Adipose tissue (tissue), 3 donors: ENCODE results near the gene CHST11. TPM values are rescaled to one million over a fixed set of nuclear protein-coding genes. Genes with fewer than 3 reads are reported as not detected.
"Not testable (repeated sequence)": the region's sequence is repeated elsewhere in the genome, so short reads cannot be mapped to it uniquely, and the experiment has no call there.

ENCODE experiments used
- H3K27ac ChIP-seq: one replicate; pipeline ENCODE4 v1.5.1; 2013; ENCODE audit warnings: low read depth, low read length
- whole genome bisulfite sequencing, 3 donors: extraction: QIAGEN DNeasy Blood & Tissue Kit; methylation state at CpG; one replicate each; pipeline ENCODE4 v1.1.7; 2013; 5-methylcytosine and 5-hydroxymethylcytosine counted together
- polyA plus RNA-seq, 3 donors: library from polyadenylated mRNA; stranded (reverse); fragments of 200-250 nt; gene quantifications; one replicate each; pipeline ENCODE4 v1.2.3, GENCODE V29; 2013
- donor health status: healthy with polysubstance abuse.
- donor health status: Bipolar disorder and iron deficiency.
- donor health status: healthy.

Gene CHST11
- polyA plus RNA-seq, 3 donors: 2.0 to 6.6 (median 3.6) TPM

DNA sequence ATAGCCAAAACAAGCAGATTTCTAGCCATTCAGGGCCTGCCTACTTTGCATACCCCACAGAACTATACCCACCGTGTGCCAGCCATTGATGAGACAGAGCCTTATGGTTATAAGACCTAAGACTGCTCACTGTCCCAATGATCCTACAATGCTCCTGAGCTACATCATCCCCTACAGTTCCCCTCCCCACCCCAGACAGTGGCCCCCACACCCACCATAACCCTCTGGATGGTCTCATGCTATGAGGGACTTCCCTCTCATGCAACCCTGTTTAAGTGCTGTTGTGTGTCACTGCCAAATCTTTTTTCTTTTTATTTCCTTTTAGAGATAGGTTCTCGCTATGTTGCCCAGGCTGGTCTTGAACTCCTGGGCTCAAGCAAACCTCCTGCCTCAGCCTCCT lies 75.9 kb downstream of the CHST11 start:
- H3K27ac ChIP-seq: no peak overlapping the region
- 77 to 95% (median 95%) methylated on average over 2 of the region's 2 CpGs for WGBS, 3 donors

DNA sequence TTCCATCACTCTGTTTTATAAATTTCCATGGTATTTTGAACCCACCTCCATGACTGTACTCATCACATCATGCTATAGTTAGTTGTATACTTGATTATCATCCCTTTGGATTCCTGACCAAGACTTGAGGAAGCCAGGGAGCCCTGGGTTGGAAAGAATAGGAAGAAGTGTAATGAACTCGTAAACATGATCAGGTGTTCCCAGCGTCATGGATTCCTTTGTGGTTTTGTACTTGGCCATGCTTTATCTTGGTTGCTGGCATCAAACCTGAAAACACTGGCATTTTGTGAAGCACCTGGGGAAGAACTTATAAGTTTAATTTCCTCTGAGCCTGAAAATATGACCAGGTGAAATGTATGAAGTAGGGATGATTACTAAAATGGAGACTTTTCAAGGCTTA lies 76.4 kb downstream of the CHST11 start:
- 51 to 78% (median 72%) methylated on average over 2 of the region's 2 CpGs for WGBS, 3 donors

DNA sequence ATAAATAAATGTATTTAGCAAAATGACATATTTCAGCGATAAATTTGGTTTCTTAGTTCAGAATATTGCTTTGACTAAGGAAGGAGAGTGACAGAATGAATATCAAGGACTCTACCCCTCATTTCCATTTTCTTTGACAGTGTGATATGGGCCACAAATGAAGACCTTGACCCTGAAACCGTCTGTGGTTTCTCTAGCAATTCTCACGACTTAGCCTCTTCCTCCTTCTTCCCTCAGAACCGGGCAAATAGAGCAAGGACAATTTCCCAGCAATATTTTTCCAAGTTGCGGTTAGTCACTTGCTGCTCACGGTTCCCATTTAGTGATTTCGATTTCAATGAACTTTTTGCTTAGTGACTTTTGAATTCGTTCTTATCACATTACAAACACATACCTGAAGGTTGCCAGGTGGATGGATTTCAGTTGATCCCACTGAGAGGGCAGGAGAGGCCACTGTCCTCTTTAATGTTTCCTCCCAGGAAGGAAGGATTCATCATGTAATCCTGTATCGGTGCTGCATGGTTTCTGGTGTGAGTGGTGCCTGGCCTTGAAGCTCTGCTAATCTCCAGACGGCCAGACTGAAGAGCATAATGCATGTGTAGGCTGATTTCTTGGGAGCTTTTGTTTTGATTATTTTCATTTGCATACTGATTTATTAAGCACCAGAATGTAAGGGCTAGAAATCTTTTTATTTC lies 77.6 kb downstream of the CHST11 start:
- WGBS, 3 donors: 26 to 50% (median 44%) methylated on average over 10 of the region's 10 CpGs
- no peak overlapping the region for H3K27ac ChIP-seq

More for the DNA sequence above, 76.4 kb downstream of the CHST11 start:
- H3K27ac ChIP-seq: no peak overlapping the region

DNA sequence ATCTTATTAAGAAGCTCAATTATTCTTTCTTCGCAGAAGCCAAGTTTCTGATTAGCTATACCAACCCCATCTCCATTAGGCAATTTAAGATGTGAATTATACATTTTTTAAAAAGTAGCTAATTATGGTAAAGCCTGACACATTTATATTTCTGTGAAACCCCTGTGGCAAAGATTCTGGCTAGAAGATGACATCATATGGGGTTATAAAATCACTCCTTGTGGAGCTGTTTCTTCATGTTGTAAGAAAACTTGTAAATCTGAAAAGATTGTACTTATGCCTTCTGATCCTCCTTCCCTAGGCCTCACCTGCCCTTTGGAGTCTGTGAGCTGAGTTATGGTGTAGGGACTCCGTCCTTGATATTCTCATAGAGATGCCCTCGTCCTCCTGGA lies 78.1 kb downstream of the CHST11 start:
- 89 to 96% (median 96%) methylated on average over 3 of the region's 3 CpGs for WGBS, 3 donors

DNA sequence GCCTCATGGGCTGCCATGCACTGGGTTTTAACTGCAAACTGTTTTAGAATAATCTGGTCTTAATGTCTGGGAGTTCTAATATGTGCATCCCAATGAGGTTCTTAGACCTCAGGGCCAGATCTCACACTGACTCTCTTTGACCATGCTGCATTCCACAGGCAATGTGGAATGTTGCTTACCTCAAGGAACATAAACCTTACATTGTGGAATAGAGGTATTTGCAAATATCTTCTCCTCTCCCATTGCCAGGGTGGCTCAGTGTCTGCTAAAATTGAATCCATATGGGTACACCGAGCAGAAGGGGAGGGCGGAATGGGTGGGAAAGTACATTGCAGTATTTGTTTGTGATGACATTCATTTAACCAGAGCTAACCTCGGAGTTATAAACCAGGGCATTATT lies 78.6 kb downstream of the CHST11 start:
- 92 to 97% (median 93%) methylated on average over 3 of the region's 3 CpGs for WGBS, 3 donors
- H3K27ac ChIP-seq: no peak overlapping the region

More for the DNA sequence above, 78.1 kb downstream of the CHST11 start:
- no peak overlapping the region for H3K27ac ChIP-seq

DNA sequence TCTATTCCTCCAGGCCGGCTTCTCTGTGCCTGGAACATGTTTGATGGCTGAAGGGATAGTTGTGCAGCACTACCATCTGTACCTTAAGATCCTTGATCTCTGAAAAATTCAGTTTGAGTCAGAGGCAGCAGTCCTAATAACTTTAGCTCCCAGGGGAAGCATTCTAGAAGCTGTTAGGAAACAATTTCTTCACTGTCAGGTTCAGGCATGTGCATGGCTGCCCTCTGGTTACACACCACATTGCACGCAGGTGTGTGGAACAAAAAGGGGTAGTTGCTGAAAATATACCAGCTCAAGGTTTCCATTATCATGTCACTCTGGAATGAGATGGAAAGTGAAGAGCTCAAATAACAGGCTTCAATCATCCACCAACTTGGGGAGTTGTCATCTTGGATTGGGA lies 80.1 kb downstream of the CHST11 start:
- no peak overlapping the region for H3K27ac ChIP-seq
- 82 to 93% (median 90%) methylated on average over 2 of the region's 2 CpGs for WGBS, 3 donors

DNA sequence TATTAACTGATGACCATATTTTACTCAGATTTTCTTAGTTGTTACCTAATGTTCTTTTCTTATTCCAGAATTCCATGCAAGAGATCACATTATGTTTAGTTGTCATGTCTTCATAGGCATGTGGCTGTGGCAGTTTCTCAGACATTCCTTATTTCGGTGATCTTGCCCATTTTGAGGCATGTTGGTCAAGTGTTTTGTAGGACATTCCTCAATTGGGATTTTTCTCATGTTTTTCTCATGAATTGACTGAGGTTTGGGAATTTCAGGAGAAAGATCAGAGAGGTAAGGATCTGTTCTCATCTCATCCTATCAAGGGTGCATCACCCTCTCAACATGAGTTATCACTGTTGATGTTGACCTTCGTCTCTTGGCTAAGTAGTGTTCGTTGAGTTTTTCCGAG lies 81.3 kb downstream of the CHST11 start:
- H3K27ac ChIP-seq: no peak overlapping the region

DNA sequence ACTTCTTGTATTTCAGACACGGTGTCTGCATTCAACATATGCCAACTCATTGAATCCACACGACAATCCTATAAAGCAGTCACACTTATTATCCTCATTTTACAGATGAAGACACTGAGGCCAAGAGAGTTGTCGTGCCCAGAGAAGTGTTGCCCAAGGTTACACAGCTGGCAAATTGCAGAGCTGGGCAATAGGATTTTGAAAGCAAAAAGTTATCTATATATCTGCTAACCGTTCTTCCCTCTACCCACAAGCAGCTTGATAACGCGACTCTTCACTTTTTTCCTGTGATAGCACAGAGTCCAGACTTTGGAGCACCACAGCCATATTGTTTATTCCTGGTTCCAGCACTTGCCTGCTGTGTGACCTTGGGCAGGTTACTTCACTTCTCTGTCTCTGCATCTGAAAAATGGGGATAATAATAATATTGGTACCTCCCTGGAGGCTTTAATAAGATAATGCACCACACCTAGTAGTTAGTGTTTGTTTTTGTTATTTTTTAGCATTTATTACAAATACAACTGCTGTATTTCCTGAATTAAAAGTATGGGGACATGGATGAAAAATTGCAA lies 82.2 kb downstream of the CHST11 start:
- WGBS, 3 donors: 79 to 86% (median 85%) methylated on average over 6 of the region's 6 CpGs
- H3K27ac ChIP-seq: no peak overlapping the region

More for the DNA sequence above, 81.3 kb downstream of the CHST11 start:
- WGBS, 3 donors: 88 to 92% (median 88%) methylated on average over 4 of the region's 4 CpGs

DNA sequence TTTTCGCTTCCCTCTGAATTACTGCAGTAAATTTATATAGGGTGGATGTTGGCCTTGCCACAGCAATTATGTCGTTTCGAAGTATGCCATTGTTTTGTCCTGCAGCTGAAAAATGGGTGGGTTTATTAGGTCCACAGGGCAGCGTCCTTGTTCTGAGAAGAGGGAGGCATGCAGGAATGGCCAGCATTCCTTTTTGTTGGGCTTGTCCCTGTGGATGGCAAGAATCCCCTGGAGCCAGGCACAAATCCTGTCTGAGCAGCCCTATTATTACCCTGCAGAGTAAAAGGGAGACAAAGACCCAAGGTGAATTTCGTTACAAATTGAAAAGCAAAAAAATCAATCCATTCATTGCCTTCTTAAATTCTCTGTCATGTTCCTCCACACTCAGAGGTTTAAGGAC lies 88.1 kb downstream of the CHST11 start:
- 94 to 99% (median 94%) methylated on average over 5 of the region's 5 CpGs for WGBS, 3 donors
- no peak overlapping the region for H3K27ac ChIP-seq

DNA sequence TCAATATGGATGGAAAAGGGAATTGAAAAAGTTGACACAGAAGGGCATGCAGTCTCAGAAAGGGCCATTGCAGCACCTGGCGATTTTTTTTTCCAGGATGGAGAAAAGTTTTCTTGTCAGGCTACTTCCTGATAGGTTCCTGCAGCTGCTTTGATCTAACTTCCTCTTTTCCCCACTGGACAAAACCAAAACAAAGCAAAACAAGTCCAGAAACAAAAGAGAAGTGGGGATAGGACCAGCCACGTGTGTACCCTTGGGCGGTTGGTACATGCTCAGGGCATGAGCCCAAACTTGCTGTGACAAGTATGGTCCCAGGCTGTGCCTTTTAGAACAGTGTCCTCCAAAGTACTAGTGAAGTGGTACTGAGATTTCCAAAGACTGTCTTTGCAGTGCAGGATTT lies 89.8 kb downstream of the CHST11 start:
- 27 to 75% (median 52%) methylated on average over 3 of the region's 3 CpGs for WGBS, 3 donors
- H3K27ac ChIP-seq: no peak overlapping the region

DNA sequence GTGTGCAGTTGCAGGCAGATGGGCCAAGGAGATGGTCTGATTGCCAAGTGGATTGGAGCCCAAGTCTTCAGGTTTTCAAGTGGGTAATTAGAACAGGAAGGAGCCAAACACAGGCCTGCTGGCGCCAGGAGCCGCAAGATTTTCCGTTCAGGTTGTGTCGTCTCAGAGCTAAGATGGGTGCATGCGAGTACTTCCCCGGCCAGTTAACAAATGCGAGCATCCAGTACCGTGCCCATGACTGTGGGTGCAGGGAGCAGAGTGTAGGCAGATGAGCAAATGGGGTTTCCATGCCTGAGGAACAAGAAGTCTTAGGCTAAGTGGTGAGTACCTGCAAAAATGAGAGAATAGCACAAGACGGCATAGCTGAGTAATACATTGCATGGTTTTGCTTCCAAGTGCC lies 90.5 kb downstream of the CHST11 start:
- no peak overlapping the region for H3K27ac ChIP-seq
- WGBS, 3 donors: 51 to 93% (median 70%) methylated on average over 9 of the region's 9 CpGs

DNA sequence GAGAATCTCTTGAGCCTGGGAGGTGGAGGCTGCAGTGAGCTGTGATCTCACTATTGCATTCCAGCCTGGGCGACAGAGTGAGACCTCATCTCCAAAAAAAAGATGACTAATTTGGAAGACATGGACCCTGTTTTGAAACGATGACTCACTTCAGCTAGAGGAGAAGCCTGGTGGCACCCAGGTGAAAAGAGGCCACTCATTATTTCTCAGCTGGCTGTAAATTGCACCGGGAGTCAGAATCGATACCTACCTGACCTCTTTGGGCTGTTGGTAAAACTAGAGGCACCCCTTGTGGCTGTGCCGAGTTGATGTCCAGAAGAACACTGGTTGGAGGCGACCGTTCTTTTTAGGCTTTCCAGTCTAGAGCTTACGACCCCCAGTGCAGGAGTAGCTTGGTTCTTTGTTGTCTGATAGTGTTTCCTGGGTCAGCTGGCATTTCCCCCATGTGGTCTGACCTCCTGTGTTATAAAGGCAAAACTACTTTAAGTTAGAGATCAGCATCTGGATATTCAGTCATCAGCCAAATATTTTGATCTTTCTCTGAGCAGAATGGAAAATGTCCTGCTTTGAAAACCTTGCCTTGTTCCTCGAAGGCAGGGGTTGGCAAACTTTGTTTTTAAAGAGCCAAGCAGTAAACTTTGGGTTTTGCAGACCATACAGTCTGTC lies 93.2 kb downstream of the CHST11 start:
- H3K27ac ChIP-seq: no peak overlapping the region
- WGBS, 3 donors: 83 to 89% (median 87%) methylated on average over 9 of the region's 9 CpGs

DNA sequence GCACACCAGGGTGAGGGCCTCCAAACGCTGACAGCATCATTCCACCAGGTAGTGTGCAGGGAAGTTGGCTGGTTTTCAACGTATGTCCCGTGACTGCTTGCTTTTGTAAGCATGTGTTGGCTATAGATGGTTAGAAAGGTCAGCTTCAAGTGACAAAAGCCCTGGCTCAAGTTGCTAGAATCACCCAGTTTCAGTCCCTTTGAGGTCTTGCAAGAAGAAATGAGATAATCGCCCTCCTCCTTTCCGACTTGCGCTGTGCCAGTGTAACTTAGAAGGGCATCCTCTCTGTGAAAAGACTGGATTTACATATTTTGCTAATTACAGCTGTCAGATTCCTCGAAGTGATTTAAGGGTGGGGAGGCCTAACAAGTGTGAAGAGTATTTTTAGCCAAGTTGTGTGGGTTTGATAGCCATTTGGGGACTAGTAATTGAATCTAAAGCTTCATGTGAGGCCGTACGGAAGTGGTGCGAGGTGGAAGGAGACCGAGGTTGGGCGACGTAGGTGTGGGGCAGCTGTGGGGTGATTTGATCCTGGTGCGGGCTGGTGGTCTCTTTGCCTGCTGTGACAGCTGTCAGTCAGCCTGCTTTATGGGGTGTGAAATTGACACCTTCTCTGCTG lies 94.7 kb downstream of the CHST11 start:
- no peak overlapping the region for H3K27ac ChIP-seq
- 82 to 89% (median 85%) methylated on average over 14 of the region's 14 CpGs for WGBS, 3 donors

DNA sequence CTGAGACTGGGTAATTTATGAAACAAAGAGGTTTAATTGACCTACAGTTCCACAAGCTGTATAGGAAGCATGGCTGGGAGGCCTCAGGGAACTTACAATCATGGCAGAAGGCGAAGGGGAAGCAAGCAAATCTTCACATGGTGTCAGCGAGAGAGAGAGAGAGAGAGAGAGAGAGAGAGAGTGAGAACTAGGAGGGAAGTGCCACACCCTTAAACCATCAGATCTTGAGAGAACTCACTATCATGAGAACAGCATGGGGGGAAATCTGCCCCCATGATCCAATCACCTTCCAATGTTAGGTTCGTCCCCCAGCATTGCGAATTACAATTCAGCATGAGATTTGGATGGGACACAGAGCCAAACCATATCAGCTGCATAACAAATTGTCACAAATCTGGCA lies 96.7 kb downstream of the CHST11 start:
- WGBS, 3 donors: 81 to 96% (median 85%) methylated on average over 4 of the region's 4 CpGs
- H3K27ac ChIP-seq: no peak overlapping the region

DNA sequence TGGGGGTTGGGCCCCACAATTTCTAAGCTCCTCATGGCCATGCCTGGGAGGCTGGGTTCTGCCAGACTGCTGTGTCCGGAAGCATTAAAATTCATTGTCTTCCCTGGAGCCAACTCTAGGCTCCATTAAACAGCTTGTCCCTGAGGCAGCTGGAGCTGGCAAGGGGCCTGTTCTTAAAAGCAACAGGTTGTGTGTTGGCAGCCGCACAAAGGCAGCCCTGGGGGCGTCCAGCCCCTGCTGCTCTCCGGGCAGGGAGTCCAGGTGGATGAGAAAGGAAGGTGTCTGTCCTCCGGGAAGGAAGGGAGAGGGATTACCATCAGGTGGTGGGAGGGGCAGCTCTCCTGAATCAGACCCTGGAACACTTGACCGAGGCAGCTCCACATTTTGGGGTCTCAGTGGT lies 98.9 kb downstream of the CHST11 start:
- WGBS, 3 donors: 49 to 61% (median 55%) methylated on average over 6 of the region's 6 CpGs
- no peak overlapping the region for H3K27ac ChIP-seq

DNA sequence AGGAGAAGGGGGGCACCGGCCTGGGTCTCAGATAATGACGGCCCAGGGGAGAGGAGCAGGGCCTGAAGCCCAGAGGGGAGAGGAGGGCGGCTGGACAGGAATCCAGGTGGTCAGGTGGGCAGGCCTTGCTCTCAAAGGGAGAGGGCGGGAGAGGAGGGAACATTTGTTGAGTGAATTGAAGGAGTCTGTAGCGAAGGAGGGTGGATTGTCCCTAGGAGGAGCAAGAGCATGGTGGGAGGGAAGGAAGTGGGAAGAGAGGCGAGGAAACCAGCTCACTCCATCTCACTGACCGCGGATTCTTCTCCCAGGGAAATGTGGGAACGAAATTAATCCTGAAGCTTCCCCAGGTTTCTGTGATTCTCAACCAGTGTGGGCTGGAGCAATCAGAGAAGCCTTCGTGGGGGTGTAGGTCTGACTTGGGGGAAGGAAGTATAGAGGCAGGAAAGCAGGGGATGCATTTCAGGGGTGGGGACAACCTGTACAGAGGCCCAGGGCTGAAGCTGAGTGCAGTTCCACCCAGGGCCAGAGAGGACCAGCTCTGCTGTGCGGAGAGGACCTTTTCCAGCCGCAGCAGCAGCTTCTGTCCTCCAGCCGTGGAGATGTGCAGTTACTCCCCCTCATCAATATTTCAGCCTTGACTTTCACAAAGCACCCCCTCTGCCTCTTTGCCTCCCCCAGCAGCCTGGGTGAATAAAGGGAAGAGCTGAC lies 100.9 kb downstream of the CHST11 start:
- WGBS, 3 donors: 87 to 90% (median 89%) methylated on average over 13 of the region's 13 CpGs
- no peak overlapping the region for H3K27ac ChIP-seq

DNA sequence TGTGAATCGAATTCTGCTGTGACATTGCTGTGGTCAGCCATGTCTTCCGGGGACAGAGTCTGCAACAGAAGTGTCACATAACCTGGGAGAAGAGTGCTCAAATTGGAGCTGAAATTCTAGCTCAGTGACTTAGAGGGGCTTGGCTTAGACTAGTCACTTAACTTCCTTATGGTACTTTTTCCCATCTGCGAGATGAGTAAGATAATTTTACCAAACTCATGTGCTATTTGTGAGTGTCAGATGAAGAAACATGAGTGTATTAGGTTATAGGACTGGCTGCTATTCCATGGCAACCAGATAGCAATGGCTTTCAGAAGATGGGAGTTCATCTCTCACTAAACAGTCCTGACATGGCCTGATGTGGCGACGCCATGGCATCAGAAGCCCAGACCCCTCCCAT lies 104.1 kb downstream of the CHST11 start:
- H3K27ac ChIP-seq: no peak overlapping the region
- 86 to 89% (median 87%) methylated on average over 5 of the region's 5 CpGs for WGBS, 3 donors

DNA sequence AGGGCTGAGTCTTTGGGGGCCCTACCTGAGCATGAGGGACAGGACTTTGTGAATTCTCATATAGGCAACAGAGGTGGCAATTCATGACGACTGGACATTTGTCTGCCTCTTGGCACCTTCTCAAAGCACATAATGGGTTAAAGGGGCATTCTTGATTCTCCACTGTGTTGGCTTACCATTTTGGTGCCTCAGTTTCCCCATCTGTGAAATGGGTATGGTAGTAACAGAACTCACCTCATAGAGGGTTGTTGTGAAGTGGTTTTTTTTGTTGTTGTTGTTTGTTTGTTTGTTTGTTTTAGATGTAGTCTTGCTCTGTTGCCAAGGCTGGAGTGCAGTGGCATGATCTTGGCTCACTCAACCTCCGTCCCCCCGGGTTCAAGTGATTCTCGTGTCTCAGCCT lies 106.0 kb downstream of the CHST11 start:
- 94 to 97% (median 96%) methylated on average over 4 of the region's 4 CpGs for WGBS, 3 donors
- no peak overlapping the region for H3K27ac ChIP-seq

DNA sequence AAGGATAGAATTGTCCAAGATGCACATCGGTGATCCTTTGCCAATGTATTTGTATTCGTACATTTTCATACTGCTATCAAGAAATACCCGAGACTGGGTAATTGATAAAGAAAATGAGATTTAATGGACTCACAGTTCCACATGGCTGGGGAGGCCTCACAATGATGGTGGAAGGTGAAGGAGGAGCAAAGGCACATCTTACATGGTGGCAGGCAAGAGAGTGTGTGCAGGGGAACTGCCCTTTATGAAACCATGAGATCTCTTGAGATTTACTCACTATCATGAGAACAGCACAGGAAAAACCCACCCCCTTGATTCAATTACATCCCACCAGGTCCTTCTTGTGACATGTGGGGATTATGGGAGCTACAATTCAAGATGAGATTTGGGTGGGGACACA lies 107.9 kb downstream of the CHST11 start:
- WGBS, 3 donors: 81 to 97% (median 96%) methylated on average over 3 of the region's 3 CpGs
- H3K27ac ChIP-seq: not testable (repeated sequence)
